ENCODE data around the gene PRR5L.

PRR5L gene

GRCh38 chr11:36377759-36378564 is 81.9 kb downstream of the PRR5L start:
- TF ChIP-seq GATA3 (IDR thresholded peaks at IDR 0.05; ENCODE audit: low read depth, low read length), result no peak
- TF ChIP-seq GATA2 (IDR thresholded peaks at IDR 0.05; ENCODE audit: low read depth, low read length), result no peak

- TF ChIP-seq GATA2 (IDR thresholded peaks at IDR 0.05; ENCODE audit: low read depth, low read length) (no peak), GATA3 (IDR thresholded peaks at IDR 0.05; ENCODE audit: low read depth, low read length) (no peak)
Observed at GRCh38 chr11:36379653-36380052, 83.6 kb downstream of the PRR5L start.

GRCh38 chr11:36380296-36381014 is 84.4 kb downstream of the PRR5L start:
- TF ChIP-seq GATA2 (IDR thresholded peaks at IDR 0.05; ENCODE audit: low read depth, low read length) (no peak), GATA3 (IDR thresholded peaks at IDR 0.05; ENCODE audit: low read depth, low read length) (no peak)

- TF ChIP-seq GATA3 (IDR thresholded peaks at IDR 0.05; ENCODE audit: low read depth, low read length) (no peak), GATA2 (IDR thresholded peaks at IDR 0.05; ENCODE audit: low read depth, low read length) (no peak)
Observed at GRCh38 chr11:36381015-36381360, 84.9 kb downstream of the PRR5L start.

- TF ChIP-seq GATA3 (IDR thresholded peaks at IDR 0.05; ENCODE audit: low read depth, low read length) (no peak), GATA2 (IDR thresholded peaks at IDR 0.05; ENCODE audit: low read depth, low read length) (no peak)
Observed at GRCh38 chr11:36383195-36383594, 87.1 kb downstream of the PRR5L start.

GRCh38 chr11:36385121-36385970 is 89.3 kb downstream of the PRR5L start:
- TF ChIP-seq GATA2 (IDR thresholded peaks at IDR 0.05; ENCODE audit: low read depth, low read length) (no peak), GATA3 (IDR thresholded peaks at IDR 0.05; ENCODE audit: low read depth, low read length) (no peak)

- no peak for TF ChIP-seq GATA3 (IDR thresholded peaks at IDR 0.05; ENCODE audit: low read depth, low read length)
- no peak for TF ChIP-seq GATA2 (IDR thresholded peaks at IDR 0.05; ENCODE audit: low read depth, low read length)
Observed at GRCh38 chr11:36386411-36386810, 90.3 kb downstream of the PRR5L start.

- TF ChIP-seq GATA3 (IDR thresholded peaks at IDR 0.05; ENCODE audit: low read depth, low read length) (no peak), GATA2 (IDR thresholded peaks at IDR 0.05; ENCODE audit: low read depth, low read length) (no peak)
Observed at GRCh38 chr11:36388071-36388470, 92.0 kb downstream of the PRR5L start.

- TF ChIP-seq GATA2 (IDR thresholded peaks at IDR 0.05; ENCODE audit: low read depth, low read length) (no peak), GATA3 (IDR thresholded peaks at IDR 0.05; ENCODE audit: low read depth, low read length) (no peak)
Observed at GRCh38 chr11:36388951-36389350, 92.9 kb downstream of the PRR5L start.

GRCh38 chr11:36389811-36390210 is 93.7 kb downstream of the PRR5L start:
- TF ChIP-seq GATA3 (IDR thresholded peaks at IDR 0.05; ENCODE audit: low read depth, low read length), result no peak
- no peak for TF ChIP-seq GATA2 (IDR thresholded peaks at IDR 0.05; ENCODE audit: low read depth, low read length)

GRCh38 chr11:36390963-36391471 is 94.9 kb downstream of the PRR5L start:
- no peak for TF ChIP-seq GATA3 (IDR thresholded peaks at IDR 0.05; ENCODE audit: low read depth, low read length)

- no peak for TF ChIP-seq GATA3 (IDR thresholded peaks at IDR 0.05; ENCODE audit: low read depth, low read length)
- TF ChIP-seq GATA2 (IDR thresholded peaks at IDR 0.05; ENCODE audit: low read depth, low read length), result no peak
Observed at GRCh38 chr11:36392196-36392595, 96.1 kb downstream of the PRR5L start.

GRCh38 chr11:36394056-36394455 is 98.0 kb downstream of the PRR5L start:
- no peak for TF ChIP-seq GATA3 (IDR thresholded peaks at IDR 0.05; ENCODE audit: low read depth, low read length)

GRCh38 chr11:36394926-36395325 is 98.8 kb downstream of the PRR5L start:
- no peak for TF ChIP-seq GATA2 (IDR thresholded peaks at IDR 0.05; ENCODE audit: low read depth, low read length)
- no peak for TF ChIP-seq GATA3 (IDR thresholded peaks at IDR 0.05; ENCODE audit: low read depth, low read length)
